HG02852 (cell line): ENCODE measurements around the gene NAPA.

Experiments used
- ATAC-seq: cut with Tn5 transposase; IDR thresholded peaks from one replicate; pipeline ENCODE4 v1.9.1; 2021; ENCODE audit warnings: mild to moderate bottlenecking, moderate library complexity; ENCODE audit not compliant: unreplicated experiment

Gene NAPA

GRCh38 chr19:47514869-47515588, at the start of gene NAPA:
Gene NAPA (minus strand): TSS chr19:47515063. CDS start chr19:47514940, 123 bp downstream.
- peak; percentile 79 for ATAC-seq

- ATAC-seq = no peak
Measured at GRCh38 chr19:47564081-47564480, 49.2 kb upstream of the NAPA start.

- no peak for ATAC-seq
Measured at GRCh38 chr19:47561440-47562057, 46.7 kb upstream of the NAPA start.

GRCh38 chr19:47560999-47561398, 46.1 kb upstream of the NAPA start:
- no peak for ATAC-seq

GRCh38 chr19:47550129-47550528, 35.3 kb upstream of the NAPA start:
- no peak for ATAC-seq

- no peak for ATAC-seq
Measured at GRCh38 chr19:47549261-47549862, 34.5 kb upstream of the NAPA start.

- ATAC-seq = no peak
Measured at GRCh38 chr19:47547199-47547598, 32.3 kb upstream of the NAPA start.

GRCh38 chr19:47545061-47545948, 30.4 kb upstream of the NAPA start:
- ATAC-seq = no peak

GRCh38 chr19:47544476-47544875, 29.6 kb upstream of the NAPA start:
- ATAC-seq = no peak

- no peak for ATAC-seq
Measured at GRCh38 chr19:47544075-47544474, 29.2 kb upstream of the NAPA start.

GRCh38 chr19:47542030-47542475, 27.2 kb upstream of the NAPA start:
- ATAC-seq = no peak

- ATAC-seq = no peak
Measured at GRCh38 chr19:47541518-47541917, 26.7 kb upstream of the NAPA start.

GRCh38 chr19:47540748-47541147, 25.9 kb upstream of the NAPA start:
- no peak for ATAC-seq

- no peak for ATAC-seq
Measured at GRCh38 chr19:47539747-47540311, 25.0 kb upstream of the NAPA start.

- no peak for ATAC-seq
Measured at GRCh38 chr19:47538812-47539211, 23.9 kb upstream of the NAPA start.

- ATAC-seq = no peak
Measured at GRCh38 chr19:47537493-47537892, 22.6 kb upstream of the NAPA start.

GRCh38 chr19:47534628-47535027, 19.8 kb upstream of the NAPA start:
- ATAC-seq = no peak

- no peak for ATAC-seq
Measured at GRCh38 chr19:47531640-47532387, 17.0 kb upstream of the NAPA start.

- no peak for ATAC-seq
Measured at GRCh38 chr19:47529018-47529742, 14.3 kb upstream of the NAPA start.
